Right ventricle myocardium superior (tissue), 1 donor: ENCODE results near the gene AXIN1. TPM values are rescaled to one million over a fixed set of nuclear protein-coding genes. Genes with fewer than 3 reads are reported as not detected.
"Not testable (repeated sequence)": the region's sequence is repeated elsewhere in the genome, so short reads cannot be mapped to it uniquely, and the experiment has no call there.

Experiments
- ATAC-seq: fragments of 200-7000 bp; cut with Tn5 transposase; one replicate; pipeline ENCODE4 v1.9.1; 2020; ENCODE audit warnings: mild to moderate bottlenecking; ENCODE audit not compliant: poor library complexity
- DNase-seq: peaks from one replicate; pipeline ENCODE4 v3.0.0-alpha.2; 2020
- intact Hi-C: fragments of 100-400 bp; cut with DNase I; formaldehyde crosslinking; loops from one replicate; pipeline ENCODE4 v1.11.2; 2022
- total RNA-seq: library from RNA; stranded (reverse); fragmentation: NEBNext Ultra II Directional; extraction: Animal tissue kit (Norgen Biotek cat#: 25700); gene quantifications from one replicate; pipeline ENCODE4 v1.2.1, GENCODE V29; 2021
- donor health status: DM: no; HTN: yes; CAD: no; lungs with severe emphysema.

The AXIN1 gene
- total RNA-seq, 1 donor from 2014 or later, result 14.0 TPM

DNA sequence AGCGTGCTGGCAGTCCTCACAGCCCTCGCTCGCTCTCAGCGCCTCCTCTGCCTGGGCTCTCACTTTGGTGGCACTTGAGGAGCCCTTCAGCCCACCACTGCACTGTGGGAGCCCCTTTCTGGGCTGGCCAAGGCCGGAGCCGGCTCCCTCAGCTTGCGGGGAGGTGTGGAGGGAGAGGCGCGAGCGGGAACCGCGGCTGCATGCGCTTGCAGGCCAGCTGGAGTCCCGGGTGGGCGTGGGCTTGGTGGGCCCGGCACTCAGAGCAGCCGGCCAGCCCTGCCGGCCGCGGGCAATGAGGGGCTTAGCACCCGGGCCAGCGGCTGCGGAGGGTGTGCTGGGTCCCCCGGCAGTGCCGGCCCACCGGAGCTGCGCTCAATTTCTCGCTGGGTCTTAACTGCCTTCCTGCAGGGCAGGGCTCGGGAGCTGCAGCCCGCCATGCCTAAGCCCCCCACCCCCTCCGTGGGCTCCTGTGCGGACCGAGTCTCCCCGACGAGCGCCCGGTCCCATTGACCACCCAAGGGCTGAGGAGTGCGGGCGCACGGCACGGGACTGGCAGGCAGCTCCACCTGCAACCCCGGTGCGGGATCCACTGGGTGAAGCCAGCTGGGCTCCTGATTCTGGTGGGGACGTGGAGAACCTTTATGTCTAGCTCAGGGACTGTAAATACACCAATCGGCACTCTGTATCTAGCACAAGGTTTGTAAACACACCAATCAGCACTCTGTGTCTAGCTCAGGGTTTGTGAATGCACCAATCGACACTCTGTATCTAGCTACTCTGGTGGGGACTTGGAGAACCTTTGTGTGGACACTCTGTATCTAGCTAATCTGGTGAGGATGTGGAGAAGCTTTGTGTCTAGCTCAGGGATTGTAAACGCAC is 11.2 kb downstream of the AXIN1 start:
- ATAC-seq, DNase-seq, intact Hi-C loops: not testable (repeated sequence)

- no peak for DNase-seq
- intact Hi-C loops, result no loop called here
- ATAC-seq, result peak; percentile 51
These were observed 12.0 kb downstream of the AXIN1 start for GRCh38 chr16:340370-341091.

GRCh38 chr16:339680-340079 is 12.8 kb downstream of the AXIN1 start:
- intact Hi-C loops, result no loop called here
- ATAC-seq, result no peak
- no peak for DNase-seq

DNA sequence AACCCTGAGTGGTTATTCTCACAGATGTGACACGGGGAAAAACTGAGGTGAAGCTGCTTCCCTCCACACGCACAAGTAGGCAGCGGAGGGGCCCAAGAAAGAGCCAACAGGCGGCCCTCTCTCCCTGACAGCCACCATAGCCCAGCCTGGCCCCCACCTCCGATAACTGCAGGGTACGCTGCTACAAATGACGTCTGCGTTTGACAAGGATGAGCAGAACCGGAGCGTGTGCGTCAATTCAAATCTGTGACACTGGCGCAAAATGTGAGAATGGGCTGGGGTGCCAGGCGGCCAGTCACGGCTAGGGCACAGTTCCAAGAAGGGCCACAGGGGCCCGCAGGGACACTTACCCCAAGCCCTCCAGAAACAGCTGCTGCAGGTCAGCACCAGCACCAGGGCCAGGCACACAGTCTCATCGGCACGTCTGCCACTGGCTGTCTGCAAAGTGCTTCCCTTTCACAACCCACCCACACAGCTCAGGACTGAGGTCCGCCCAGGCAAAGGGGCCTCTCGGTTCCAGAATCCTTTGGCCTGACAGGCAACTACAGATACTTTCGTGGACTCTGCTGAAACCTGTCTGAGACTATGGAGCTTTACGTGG is 14.4 kb downstream of the AXIN1 start:
- intact Hi-C loops, result no loop called here
- DNase-seq, result no peak
- ATAC-seq, result no peak

- DNase-seq, result no peak
- no peak for ATAC-seq
- intact Hi-C loops, result no loop called here
These were observed 15.1 kb downstream of the AXIN1 start for GRCh38 chr16:337437-337836.

- ATAC-seq (no peak), DNase-seq (no peak)
- intact Hi-C loops, result no loop called here
These were observed 16.3 kb downstream of the AXIN1 start for GRCh38 chr16:336269-336668.

GRCh38 chr16:334861-335632 is 17.5 kb downstream of the AXIN1 start:
- DNase-seq, result not testable (repeated sequence)

GRCh38 chr16:334164-334832 is 18.2 kb downstream of the AXIN1 start:
- not testable (repeated sequence) for ATAC-seq, DNase-seq

More at GRCh38 chr16:334861-335632, 17.5 kb downstream of the AXIN1 start:
- ATAC-seq, intact Hi-C loops: not testable (repeated sequence)

GRCh38 chr16:333406-334094 is 19.0 kb downstream of the AXIN1 start:
- DNase-seq, result no peak
- intact Hi-C loops, result no loop called here
- ATAC-seq, result no peak

More at GRCh38 chr16:334164-334832, 18.2 kb downstream of the AXIN1 start:
- intact Hi-C loops, result not testable (repeated sequence)

GRCh38 chr16:331181-331814 is 21.2 kb downstream of the AXIN1 start:
- intact Hi-C loops, ATAC-seq, DNase-seq: not testable (repeated sequence)

GRCh38 chr16:330741-331140 is 21.8 kb downstream of the AXIN1 start:
- ATAC-seq, result no peak
- DNase-seq, result no peak
- intact Hi-C loops, result no loop called here

GRCh38 chr16:325375-326145 is 27.0 kb downstream of the AXIN1 start:
- DNase-seq, result no peak
- ATAC-seq, result no peak
- intact Hi-C loops, result no loop called here

- DNase-seq (peak; percentile 53), ATAC-seq (peak; percentile 10)
- intact Hi-C loops, result no loop called here
These were observed 27.8 kb downstream of the AXIN1 start for GRCh38 chr16:324451-325334.

DNA sequence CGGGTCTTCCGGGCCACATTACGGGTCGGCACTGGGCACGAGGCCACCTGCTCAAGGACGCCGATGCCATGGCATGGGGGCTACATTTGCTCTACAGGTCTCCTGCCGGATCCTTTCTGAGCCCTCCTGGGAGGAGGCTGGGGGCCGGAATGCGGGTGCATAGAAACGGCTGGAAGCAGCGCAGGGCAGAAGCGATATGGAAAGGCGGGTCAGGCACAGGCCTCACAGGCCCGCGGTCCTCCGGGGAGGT is 28.4 kb downstream of the AXIN1 start:
- no peak for DNase-seq
- ATAC-seq, result no peak
- intact Hi-C loops, result no loop called here

DNA sequence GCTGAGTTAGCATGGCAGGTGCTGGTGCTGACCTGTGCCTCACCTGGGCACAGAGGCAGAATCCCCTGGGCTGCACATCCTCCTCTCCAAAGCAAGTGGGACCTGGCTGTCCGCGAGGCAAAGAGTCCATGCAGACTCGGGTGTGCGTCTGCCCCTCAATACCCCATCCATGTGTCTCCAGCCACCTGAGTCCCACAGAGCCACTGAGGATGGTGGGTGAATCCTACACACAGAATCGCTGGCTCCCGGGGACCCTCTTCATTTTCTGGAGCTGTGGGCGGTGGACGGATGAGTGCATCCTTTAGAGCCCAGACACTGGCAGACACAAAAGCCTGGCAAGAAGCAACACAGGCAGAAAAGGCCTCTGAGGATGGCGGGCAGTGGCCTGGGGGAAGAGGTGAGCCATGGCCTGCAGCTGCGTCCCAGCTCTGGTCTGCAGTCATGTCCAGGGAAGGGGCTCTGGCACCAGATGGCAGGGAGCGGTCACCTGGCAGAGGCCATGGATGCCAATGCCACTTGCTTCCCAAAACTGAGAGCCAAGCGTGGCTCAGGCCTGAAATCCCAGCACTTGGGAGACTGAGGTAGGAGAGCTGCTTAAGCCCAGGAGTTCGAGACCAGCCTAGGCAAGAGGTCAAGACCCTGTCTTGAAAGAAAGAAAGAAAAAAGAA is 29.9 kb downstream of the AXIN1 start:
- no peak for ATAC-seq
- DNase-seq, result no peak
- intact Hi-C loops, result no loop called here
